Testis (tissue), 3 donors: ENCODE results near the gene LRRC3. TPM values are rescaled to one million over a fixed set of nuclear protein-coding genes. Genes with fewer than 3 reads are reported as not detected.

Experiments used
- DNase-seq: peaks from one replicate; pipeline ENCODE4 v3.0.0-alpha.2; 2019
- H3K27ac ChIP-seq, 2 donors: fragments of 200-600 bp; sonication (generic); one replicate each; pipeline ENCODE4 v1.5.1; 2019
- H3K27me3 ChIP-seq: fragments of 200-600 bp; sonication (generic); one replicate; pipeline ENCODE4 v1.5.1; 2019
- H3K36me3 ChIP-seq: fragments of 200-600 bp; sonication (generic); one replicate; pipeline ENCODE4 v1.5.1; 2017; ENCODE audit warnings: low read depth; ENCODE audit errors: missing control alignments
- H3K4me1 ChIP-seq: fragments of 200-600 bp; sonication (generic); one replicate; pipeline ENCODE4 v1.5.1; 2019
- H3K4me3 ChIP-seq, 2 donors: fragments of 200-600 bp; sonication (generic); one replicate each; pipeline ENCODE4 v1.5.1; 2017 to 2019
- H3K9me3 ChIP-seq: fragments of 200-600 bp; sonication (generic); one replicate; pipeline ENCODE4 v1.5.1; 2017
- POLR2A ChIP-seq: fragments of 450-650 bp; IDR thresholded peaks from one replicate; pipeline ENCODE4 v1.6.1; 2017; ENCODE audit warnings: antibody characterized with exemption, mild to moderate bottlenecking, moderate library complexity
- WGBS, 2 donors: methylation state at CpG; one replicate each; pipeline ENCODE4 v1.1.5; 2018; 5-methylcytosine and 5-hydroxymethylcytosine counted together
- intact Hi-C: fragments of 100-400 bp; cut with DNase I; formaldehyde crosslinking; loops from one replicate; pipeline ENCODE4 v1.15.1; 2023; ENCODE audit warnings: low total_unique reads
- polyA plus RNA-seq: library from polyadenylated mRNA; stranded (reverse); fragments of 350-450 nt; fragmentation: Illumina TruSeq; extraction: RNeasy Lipid Tissue Mini Kit (QIAGEN cat#74804); gene quantifications from one replicate; pipeline ENCODE4 v1.2.3, GENCODE V29; 2014; ENCODE audit warnings: low read depth, low replicate concordance; ENCODE audit not compliant: insufficient read depth
- total RNA-seq, 2 donors: library from RNA; depleted of rRNA; stranded (reverse); fragments of >200 nt; gene quantifications; one replicate each; pipeline ENCODE4 v1.2.3, GENCODE V29; 2016
- TF ChIP-seq, protein P1 (sequence below), 3 experiments: fragments of 450-650 bp in 2 of 3; fragments of 200-600 bp in 1 of 3; sonication (generic) in 1 of 3; IDR thresholded peaks; one replicate each; pipeline ENCODE4 v1.5.1; 2016 to 2019; ENCODE audit warnings: antibody characterized with exemption in 3 of 3, mild to moderate bottlenecking in 2 of 3, moderate library complexity in 1 of 3

Gene LRRC3
- total and polyA plus RNA-seq, 3 donors from 2014 or later, result 4.9 to 11.8 (median 8.3) TPM

DNA sequence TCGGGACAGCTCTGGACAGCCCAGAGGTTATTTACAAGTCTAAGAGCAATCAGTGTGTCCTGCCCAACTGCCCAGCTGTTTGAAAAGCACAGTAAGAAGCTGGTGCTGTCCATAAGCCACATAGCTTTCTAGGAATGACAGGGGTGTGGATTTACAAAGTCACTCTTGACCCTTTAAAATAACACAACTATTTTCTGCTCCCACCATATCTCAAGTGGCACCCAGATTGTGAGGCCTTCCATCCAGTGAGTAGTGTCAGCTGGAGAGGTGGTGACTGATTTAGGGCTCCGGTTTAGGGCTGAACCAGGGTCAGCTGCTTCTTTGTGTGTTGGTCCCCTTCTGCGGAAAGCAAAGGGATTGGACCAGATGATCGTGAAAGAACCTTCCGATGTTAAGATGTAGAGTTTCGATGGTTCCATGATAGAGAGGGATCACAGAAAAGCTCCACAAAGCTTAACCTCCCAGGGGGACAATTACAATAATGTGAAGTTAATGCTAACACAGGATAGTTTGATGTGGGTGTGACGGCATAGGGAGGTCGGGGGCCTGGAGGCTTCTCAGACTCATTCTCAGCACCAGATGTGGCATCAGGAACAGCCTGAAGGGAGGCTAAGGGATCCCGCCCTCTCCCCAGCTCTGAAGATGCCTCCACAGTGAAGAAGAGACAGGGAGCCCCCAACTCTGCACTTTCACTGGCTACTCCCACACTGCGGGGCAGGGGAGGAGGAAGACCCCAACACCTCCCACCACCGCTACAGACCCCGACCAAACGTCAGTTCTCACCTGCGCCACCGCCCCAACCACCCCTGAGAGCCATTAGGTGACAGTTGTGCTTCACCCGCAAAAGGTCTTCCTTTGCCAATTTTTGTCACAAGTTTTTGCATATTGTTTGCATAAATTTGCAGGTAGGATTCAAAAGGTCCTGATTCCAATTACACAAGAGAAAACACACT lies 40.6 kb downstream of the LRRC3 start:
- H3K27me3 ChIP-seq, result no peaks in the 10 kb centered on the region
- WGBS, 2 donors, result 87 to 89% methylated on average over 15 to 16 of the region's 16 CpGs

DNA sequence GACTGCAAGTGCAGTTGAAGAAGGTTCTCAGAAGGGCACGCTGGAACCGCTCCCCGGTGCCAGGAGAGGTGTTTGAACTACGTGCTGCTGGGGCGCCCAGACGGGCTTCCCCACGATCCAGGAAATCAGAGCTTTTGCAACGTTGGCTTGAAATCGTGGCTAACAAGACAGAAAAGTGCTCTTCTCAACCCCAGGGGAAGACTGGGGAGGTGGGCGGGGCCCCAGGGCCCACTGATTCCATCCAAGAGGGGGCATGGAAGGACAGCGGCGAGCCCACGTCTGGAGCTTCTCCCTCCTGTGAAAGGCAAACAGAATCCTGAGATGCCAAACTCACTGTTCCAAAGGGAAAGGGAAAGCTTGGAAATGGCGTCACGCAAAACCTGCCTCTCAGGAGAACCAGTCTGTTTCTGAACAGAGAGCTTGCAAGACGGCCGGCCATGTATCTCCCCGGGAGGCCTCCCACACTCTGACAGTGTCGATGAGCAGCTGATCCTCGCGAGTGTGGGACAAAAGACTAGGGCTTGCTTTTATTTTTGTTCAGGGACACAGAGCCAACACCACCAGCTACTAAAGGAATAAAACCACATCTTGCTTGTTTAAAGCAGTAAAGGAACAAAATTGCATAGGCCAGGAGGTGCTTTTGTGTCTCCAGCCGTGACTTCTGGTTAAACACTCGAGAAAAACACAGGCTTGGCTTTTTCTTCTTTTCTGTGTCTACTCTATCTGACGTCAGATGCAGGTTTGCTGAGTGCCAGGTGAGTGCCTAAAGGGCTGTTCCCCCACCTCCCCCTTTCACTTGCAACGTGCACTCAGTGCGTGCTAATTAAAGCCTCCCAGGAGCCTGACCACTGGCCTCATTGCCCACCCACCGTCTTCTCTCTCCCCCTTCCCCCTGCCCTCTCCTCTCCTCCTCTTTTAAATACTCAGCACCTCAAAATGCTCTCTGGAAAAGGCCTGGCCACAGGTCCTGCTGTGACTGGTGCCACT lies 41.5 kb downstream of the LRRC3 start:
- H3K27ac ChIP-seq, result no peak overlapping the region
- no peak for TF ChIP-seq POLR2A
- TF ChIP-seq, protein P1, sequence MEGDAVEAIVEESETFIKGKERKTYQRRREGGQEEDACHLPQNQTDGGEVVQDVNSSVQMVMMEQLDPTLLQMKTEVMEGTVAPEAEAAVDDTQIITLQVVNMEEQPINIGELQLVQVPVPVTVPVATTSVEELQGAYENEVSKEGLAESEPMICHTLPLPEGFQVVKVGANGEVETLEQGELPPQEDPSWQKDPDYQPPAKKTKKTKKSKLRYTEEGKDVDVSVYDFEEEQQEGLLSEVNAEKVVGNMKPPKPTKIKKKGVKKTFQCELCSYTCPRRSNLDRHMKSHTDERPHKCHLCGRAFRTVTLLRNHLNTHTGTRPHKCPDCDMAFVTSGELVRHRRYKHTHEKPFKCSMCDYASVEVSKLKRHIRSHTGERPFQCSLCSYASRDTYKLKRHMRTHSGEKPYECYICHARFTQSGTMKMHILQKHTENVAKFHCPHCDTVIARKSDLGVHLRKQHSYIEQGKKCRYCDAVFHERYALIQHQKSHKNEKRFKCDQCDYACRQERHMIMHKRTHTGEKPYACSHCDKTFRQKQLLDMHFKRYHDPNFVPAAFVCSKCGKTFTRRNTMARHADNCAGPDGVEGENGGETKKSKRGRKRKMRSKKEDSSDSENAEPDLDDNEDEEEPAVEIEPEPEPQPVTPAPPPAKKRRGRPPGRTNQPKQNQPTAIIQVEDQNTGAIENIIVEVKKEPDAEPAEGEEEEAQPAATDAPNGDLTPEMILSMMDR (IDR thresholded peaks at IDR 0.05), result no peak
- H3K4me3 ChIP-seq, result no peak overlapping the region
- no peaks in the 10 kb centered on the region for H3K27me3 ChIP-seq
- no peaks in the 10 kb centered on the region for H3K36me3 ChIP-seq
- 59 to 63% methylated on average over 27 of the region's 27 CpGs for WGBS, 2 donors
- no peaks in the 10 kb centered on the region for H3K9me3 ChIP-seq
- intact Hi-C loops, result no loop called here
- no peaks in the 10 kb centered on the region for H3K4me1 ChIP-seq
- DNase-seq, result no peak

More for the DNA sequence above, 40.6 kb downstream of the LRRC3 start:
- no peak overlapping the region for H3K27ac ChIP-seq
- intact Hi-C loops, result no loop called here
- H3K9me3 ChIP-seq, result no peaks in the 10 kb centered on the region
- H3K4me3 ChIP-seq, result no peak overlapping the region
- H3K36me3 ChIP-seq, result no peaks in the 10 kb centered on the region
- no peaks in the 10 kb centered on the region for H3K4me1 ChIP-seq
- no peak for TF ChIP-seq POLR2A
- TF ChIP-seq, protein P1 (IDR thresholded peaks at IDR 0.05), result no peak
- no peak for DNase-seq

DNA sequence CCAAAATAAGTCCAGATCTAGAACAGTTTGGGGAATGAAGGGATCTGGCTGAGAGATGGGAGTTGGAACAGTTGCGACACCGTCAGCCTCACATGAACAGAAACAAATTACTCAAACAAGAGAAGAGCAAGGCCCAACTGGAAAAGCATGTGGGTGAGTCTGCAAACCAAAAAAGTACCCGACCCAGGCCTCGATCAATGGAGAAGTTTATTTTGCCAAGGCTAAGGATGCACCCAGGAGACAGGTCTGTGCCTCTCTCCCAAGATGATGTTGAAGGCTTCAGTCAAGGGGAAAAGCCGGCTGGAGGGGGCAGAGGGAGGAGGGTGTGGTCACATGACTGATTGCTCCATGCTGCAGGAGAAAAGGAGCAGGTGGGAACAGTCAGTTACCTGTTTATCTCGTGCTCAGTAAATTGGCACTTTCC lies 42.4 kb downstream of the LRRC3 start:
- TF ChIP-seq, protein P1 (IDR thresholded peaks at IDR 0.05), result no peak
- TF ChIP-seq POLR2A, result no peak
- H3K36me3 ChIP-seq, result no peaks in the 10 kb centered on the region
- no peaks in the 10 kb centered on the region for H3K9me3 ChIP-seq
- 69 to 71% methylated on average over 6 of the region's 6 CpGs for WGBS, 2 donors
- H3K4me1 ChIP-seq, result no peaks in the 10 kb centered on the region
- H3K4me3 ChIP-seq, result no peak overlapping the region
- H3K27me3 ChIP-seq, result no peaks in the 10 kb centered on the region
- DNase-seq, result no peak
- intact Hi-C loops, result no loop called here
- no peak overlapping the region for H3K27ac ChIP-seq

DNA sequence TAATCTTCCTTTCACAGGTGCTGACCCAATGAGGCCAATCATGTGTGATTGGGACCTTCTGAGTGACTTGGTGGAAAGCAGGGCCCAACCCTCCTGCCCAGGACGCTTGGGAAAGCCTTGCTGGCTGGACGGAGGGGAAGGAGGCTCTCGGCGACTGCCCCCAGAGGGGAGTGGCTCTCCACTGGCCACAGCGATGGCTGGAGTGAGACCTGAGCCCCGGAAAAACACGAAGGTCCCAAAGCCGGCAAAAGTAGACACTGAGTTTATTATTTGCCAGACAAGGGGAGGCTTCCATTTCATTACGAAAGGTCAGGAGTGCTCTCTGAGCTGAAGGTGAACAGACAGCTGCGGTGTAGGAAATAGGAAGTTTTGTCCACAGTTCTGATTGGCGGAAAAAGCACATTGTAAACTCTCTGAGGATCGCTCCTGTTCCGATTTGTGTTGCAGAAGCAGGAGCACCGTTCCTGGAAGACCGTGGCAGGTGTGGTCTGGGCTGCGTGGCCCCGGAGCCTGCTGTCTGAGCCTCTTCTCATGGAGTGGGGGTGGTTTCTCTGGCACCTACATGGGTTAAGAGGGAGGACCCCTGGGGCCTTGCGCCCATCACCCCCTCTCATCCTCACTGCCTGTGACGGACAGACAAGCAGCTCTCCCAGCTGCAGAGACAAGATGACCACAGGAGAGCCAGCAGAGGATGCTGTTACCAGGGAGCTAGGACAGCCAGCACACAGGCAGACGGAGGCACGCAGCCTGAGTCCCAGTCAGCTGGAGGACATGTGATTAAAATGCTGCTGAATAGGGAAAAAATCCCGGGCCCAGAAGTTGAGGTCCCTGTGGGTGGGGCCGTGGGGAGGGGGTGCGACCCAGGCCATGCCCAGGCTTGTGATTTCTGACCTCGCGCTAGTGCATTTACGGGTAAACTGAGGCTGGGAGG lies 43.2 kb downstream of the LRRC3 start:
- 80 to 86% methylated on average over 21 to 27 of the region's 27 CpGs for WGBS, 2 donors
- TF ChIP-seq, protein P1 (IDR thresholded peaks at IDR 0.05), result no peak
- TF ChIP-seq POLR2A, result no peak
- intact Hi-C loops, result no loop called here
- H3K27ac ChIP-seq, result no peak overlapping the region
- no peaks in the 10 kb centered on the region for H3K36me3 ChIP-seq
- H3K9me3 ChIP-seq, result no peaks in the 10 kb centered on the region
- DNase-seq, result no peak
- H3K27me3 ChIP-seq, result no peaks in the 10 kb centered on the region
- no peak overlapping the region for H3K4me3 ChIP-seq
- no peaks in the 10 kb centered on the region for H3K4me1 ChIP-seq
